ENCODE results near the gene MDM4. TPM values are rescaled to one million over a fixed set of nuclear protein-coding genes. Genes with fewer than 3 reads are reported as not detected.
A peak's percentile ranks its signal among the peaks of the same experiment; 100 is the strongest.

Gene MDM4
- polyA plus RNA-seq, 1 experiment: 21.4 TPM

DNA sequence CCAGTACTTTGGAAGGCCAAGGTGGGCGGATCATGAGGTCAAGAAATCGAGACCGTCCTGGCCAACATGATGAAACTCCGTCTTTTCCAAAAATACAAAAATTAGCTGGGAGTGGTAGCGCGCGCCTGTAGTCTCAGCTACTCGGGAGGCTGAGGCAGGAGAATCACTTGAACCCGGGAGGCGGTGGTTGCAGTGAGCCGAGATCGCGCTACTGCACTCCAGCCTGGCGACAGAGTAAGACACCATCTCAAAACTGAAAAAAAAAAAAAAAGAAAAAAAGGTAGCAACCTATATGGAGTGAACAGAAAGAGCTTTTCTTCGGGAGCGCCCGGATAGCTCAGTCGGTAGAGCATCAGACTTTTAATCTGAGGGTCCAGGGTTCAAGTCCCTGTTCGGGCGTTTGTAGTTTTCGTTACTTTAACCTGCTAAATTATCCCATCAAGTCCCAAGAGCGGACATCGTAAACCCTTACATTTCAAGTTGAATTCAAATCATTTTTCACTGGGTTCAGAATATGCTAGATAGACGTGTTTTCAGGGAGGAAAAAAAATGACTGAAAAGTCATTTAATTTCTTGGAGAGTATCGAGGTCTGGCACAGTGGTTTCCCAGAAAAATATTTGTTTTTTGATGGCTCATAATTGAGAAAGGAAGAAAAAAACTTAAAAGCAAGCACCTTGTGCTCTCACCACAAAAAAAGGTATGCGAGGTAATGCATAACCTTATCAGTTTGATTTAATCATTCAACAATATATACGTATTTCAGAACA, 9.8 kb upstream of the MDM4 start:
- CTCF ChIA-PET: interaction anchor here (0.7 to 19.8 kb wide), 7 partner anchors 13 to 805 kb away, joined by 3 to 483 read pairs (median 42); partner anchors contain the start of gene PIK3C2B
- DNase-seq (ENCODE audit: low read depth, low spot score): peak; percentile 89
- no peaks in the 10 kb centered on the region for H3K27me3 ChIP-seq (ENCODE audit: control insufficient read depth, insufficient read depth, low read length)
- TF ChIP-seq, protein P1, sequence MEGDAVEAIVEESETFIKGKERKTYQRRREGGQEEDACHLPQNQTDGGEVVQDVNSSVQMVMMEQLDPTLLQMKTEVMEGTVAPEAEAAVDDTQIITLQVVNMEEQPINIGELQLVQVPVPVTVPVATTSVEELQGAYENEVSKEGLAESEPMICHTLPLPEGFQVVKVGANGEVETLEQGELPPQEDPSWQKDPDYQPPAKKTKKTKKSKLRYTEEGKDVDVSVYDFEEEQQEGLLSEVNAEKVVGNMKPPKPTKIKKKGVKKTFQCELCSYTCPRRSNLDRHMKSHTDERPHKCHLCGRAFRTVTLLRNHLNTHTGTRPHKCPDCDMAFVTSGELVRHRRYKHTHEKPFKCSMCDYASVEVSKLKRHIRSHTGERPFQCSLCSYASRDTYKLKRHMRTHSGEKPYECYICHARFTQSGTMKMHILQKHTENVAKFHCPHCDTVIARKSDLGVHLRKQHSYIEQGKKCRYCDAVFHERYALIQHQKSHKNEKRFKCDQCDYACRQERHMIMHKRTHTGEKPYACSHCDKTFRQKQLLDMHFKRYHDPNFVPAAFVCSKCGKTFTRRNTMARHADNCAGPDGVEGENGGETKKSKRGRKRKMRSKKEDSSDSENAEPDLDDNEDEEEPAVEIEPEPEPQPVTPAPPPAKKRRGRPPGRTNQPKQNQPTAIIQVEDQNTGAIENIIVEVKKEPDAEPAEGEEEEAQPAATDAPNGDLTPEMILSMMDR (IDR thresholded peaks at IDR 0.05; ENCODE audit: low read depth, low read length): no peak
- H3K27ac ChIP-seq (ENCODE audit: low read depth, low read length): no peak overlapping the region
- POLR2A ChIA-PET: interaction anchor here (0.5 to 2.9 kb wide), 5 partner anchors 10 to 1249 kb away, joined by 3 to 33 read pairs (median 5); partner anchors contain the start of gene MDM4
- peak overlapping the region; percentile 57 for H3K4me3 ChIP-seq (ENCODE audit: low read depth, low read length)
- no peaks in the 10 kb centered on the region for H3K9me3 ChIP-seq (ENCODE audit: control insufficient read depth, insufficient read depth, low read length)

DNA sequence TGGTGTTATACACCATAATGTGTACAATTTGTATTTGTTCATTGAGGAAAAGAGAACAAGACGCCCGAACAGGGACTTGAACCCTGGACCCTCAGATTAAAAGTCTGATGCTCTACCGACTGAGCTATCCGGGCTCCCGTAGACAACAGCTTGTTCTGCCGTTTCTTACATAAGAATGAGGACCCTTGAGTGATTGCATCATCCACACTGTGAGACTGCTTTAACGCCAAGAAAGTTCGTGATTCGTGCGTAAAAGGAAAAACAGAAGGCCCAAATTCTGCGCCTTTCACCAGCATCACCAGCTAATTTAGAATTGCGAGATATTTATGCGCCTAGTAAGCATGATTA, 9.3 kb upstream of the MDM4 start:
- H3K9me3 ChIP-seq (ENCODE audit: control insufficient read depth, insufficient read depth, low read length): no peaks in the 10 kb centered on the region
- peak; percentile 88 for DNase-seq (ENCODE audit: low read depth, low spot score)
- H3K4me3 ChIP-seq (ENCODE audit: low read depth, low read length): peak overlapping the region; percentile 52
- TF ChIP-seq, protein P1 (IDR thresholded peaks at IDR 0.05; ENCODE audit: low read depth, low read length): no peak
- CTCF ChIA-PET: interaction anchor here (0.7 to 19.8 kb wide), 7 partner anchors 9 to 805 kb away, joined by 3 to 483 read pairs (median 16); partner anchors contain the start of gene MDM4
- H3K27me3 ChIP-seq (ENCODE audit: control insufficient read depth, insufficient read depth, low read length): no peaks in the 10 kb centered on the region
- POLR2A ChIA-PET: interaction anchor here (0.5 to 2.9 kb wide), 4 partner anchors 9 to 789 kb away, joined by 3 to 33 read pairs (median 5); partner anchors contain the start of gene MDM4
- H3K27ac ChIP-seq (ENCODE audit: low read depth, low read length): peak overlapping the region; percentile 85

DNA sequence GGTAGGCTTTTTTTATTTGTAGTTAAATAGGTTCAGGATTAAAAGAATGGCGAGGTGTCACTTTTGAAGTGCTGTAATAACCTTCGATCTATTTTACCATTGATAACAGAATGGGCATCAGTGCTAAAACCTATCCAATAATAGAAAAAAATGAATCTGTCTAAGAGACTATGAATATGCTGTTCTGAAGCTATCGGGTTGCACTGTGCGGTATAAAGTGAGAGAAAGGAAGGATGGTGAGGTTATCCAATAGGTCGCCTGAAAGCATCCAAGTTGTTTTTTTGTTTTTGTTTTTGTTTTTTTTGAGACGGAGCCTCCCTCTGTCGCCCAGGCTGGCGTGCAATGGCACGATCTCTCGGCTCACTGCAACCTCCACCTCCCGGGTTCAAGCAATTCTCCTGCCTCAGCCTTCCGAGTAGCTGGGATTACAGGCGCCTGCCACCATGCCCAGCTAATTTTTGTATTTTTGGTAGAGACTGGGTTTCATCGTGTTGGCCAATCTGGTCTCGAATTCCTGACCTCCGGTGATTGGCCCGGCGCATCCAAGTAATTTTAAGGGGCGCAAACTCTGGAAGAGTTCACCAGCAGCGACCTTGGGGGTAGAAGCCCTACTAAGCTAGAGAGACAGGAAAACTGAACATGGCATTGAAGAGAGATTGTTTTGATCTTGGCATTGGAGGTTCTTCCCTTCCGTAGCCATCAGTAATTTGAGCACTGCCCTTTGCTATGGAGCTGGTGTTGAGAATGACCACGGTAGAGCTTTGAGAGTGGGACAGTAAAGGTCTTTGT, 8.7 kb upstream of the MDM4 start:
- CTCF ChIA-PET: interaction anchor here (0.6 to 19.8 kb wide), 7 partner anchors 9 to 511 kb away, joined by 3 to 483 read pairs (median 16); partner anchors contain the start of gene MDM4

DNA sequence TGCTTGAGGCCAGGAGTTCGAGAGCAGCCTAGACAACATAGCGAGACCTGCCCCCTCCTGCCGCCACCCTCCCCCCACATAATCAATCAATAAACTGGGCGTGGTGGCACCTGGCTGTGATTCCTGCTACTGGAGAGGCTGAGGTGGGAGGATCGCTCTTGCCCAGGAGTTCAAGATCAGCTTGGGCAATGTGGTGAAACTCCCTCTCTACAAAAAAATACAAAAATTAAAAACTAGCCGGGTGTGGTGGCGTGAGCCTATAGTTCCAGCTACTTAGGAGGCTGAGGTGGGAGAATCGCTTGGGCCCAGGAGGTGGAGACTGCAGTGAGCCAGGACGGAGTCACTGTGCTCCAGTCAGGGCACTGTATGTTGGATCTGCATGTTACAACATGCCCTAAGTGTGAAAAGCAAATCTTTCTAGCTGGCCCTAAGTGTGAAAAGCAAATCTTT, 7.0 kb upstream of the MDM4 start:
- ChIA-PET POLR2A (no interaction called here), CTCF (interaction anchor here (5.2 to 19.8 kb wide), 3 partner anchors 65 to 298 kb away, joined by 42 to 483 read pairs (median 175); no protein-coding TSS in a partner anchor)
- Histone ChIP-seq H3K27ac (ENCODE audit: low read depth, low read length) (no peak overlapping the region), H3K9me3 (ENCODE audit: control insufficient read depth, insufficient read depth, low read length) (no peaks in the 10 kb centered on the region), H3K4me3 (ENCODE audit: low read depth, low read length) (no peak overlapping the region), H3K27me3 (ENCODE audit: control insufficient read depth, insufficient read depth, low read length) (no peaks in the 10 kb centered on the region)
- no peak for DNase-seq (ENCODE audit: low read depth, low spot score)
- TF ChIP-seq, protein P1 (IDR thresholded peaks at IDR 0.05; ENCODE audit: low read depth, low read length): no peak

More for the DNA sequence above, 8.7 kb upstream of the MDM4 start:
- POLR2A ChIA-PET: interaction anchor here (0.6 to 2.9 kb wide), 2 partner anchors 9 to 788 kb away, joined by 3 to 33 read pairs; partner anchors contain the start of gene MDM4
- Histone ChIP-seq H3K27ac (ENCODE audit: low read depth, low read length) (peak overlapping the region; percentile 85), H3K4me3 (ENCODE audit: low read depth, low read length) (peak overlapping the region; percentile 52), H3K9me3 (ENCODE audit: control insufficient read depth, insufficient read depth, low read length) (no peaks in the 10 kb centered on the region), H3K27me3 (ENCODE audit: control insufficient read depth, insufficient read depth, low read length) (no peaks in the 10 kb centered on the region)
- TF ChIP-seq, protein P1 (IDR thresholded peaks at IDR 0.05; ENCODE audit: low read depth, low read length): no peak
- no peak for DNase-seq (ENCODE audit: low read depth, low spot score)
